HG02973 (cell line): ENCODE measurements around the gene IFNA17.
"Not testable (repeated sequence)": the region's sequence is repeated elsewhere in the genome, so short reads cannot be mapped to it uniquely, and the experiment has no call there.

Source experiments
- ATAC-seq: cut with Tn5 transposase; IDR thresholded peaks from one replicate; pipeline ENCODE4 v1.9.1; 2021; ENCODE audit warnings: moderate library complexity; ENCODE audit not compliant: unreplicated experiment

Gene IFNA17

DNA sequence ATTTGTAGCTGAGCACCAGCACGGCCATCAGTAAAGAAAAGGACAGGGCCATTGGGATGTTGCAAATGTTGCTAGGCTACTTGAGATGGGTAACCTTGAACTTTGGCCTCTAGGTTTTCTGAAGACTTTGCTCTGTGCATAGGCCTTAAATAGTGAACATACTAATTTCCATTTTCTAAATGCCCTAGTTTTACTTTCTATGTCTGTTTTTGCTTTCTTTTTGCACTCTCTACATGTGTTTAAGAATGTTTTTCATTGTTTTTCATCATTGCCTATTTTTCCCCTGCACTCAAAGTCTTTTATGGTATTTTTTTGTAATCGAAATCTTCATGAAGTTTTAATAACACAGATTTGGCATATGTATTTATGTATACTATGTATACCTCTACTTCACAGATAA, at the start of gene IFNA17:
IFNA17 (minus strand) TSS at position 101 of the 400 bp plus-strand sequence; CDS start at position 52, 49 bp downstream.
- ATAC-seq = no peak

DNA sequence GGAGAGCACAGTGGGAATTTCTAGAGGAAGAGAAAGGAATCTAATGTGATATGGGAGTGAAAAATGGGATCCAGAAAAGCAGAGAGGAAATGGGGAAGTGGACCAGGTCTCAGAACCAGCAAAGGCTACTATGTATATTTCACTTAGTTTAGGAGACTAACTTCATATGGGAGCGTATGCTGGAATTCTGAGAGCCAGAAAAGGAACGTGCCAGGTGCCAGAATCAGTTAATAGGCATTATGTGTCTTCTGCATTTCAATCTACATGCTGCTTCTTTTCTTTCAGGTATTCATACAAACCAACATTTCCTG, 40.3 kb upstream of the IFNA17 start:
- no peak for ATAC-seq

DNA sequence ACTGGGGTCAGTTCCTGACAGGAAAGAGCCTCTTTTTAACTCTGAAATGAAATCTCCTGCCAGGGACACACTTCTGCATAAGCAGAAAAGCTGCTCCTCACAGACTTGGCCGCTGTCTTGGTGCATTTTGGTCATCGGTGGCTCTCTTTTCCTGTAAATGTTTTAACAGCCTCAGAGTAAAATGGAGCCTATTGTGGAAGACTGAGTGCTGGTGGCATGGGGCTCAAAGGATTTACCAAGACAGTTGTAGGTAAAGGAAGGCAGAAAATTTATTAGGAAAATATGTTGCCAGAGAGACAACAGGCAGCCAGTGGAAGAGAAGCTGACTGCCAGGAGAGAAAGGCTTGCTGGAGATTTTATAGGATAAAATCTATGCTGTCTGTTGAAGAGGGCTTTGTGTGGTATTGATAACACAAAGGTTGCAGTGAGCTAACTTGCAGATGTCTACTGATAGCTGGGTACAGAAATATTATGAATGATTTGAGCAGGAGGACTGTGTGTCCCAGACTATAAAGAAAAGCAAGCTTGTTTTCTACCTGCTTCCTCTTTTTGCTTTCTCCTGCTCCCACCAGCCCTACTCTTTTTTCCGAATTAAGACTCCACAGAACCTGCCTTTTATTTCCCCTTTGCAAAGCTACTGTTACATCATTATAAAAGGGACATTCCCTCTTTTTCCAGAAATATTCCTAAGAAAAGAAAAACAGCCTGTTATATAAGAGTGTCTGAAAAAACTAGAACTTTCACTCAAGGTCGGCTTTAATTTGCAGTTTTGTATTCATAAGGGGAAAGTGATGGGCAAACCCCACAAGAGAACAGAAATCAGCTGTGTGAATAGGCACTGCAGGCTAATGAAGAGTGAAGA, 39.7 kb upstream of the IFNA17 start:
- ATAC-seq = peak; percentile 58

DNA sequence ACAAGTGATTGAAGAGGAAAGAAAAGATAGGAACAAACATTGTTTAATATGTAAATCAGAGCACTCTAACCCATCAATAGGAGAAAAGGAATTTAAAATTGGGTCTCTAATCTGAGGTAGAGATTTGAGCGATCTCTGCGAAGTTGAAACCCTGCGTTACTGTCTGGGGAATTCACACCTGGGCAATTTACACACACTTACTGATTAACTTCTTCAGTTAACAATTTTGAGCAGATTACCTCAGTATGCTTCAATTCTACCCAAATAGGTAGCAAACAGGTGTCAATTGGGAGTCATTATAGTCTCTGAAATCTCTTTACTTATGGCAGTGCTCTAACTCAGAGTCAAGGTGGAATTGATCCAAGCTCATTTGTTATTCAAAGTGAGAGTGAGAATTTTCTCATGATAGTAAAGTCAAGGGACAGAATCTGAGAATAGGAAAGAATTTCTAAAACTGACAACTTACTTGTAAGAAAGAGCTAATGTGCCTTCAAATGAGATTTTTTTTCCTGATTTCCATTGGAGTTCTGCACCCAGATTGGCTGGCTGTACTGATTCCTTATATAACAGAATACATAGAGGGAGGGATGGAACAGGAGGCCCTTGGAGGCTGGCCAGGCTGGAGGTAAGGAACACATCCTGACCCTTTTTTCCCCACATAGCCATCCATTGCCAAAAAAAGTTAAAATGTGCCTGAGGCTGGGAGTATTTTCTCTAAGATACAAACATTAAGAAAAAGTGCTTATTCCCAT, 38.9 kb upstream of the IFNA17 start:
- ATAC-seq = no peak

DNA sequence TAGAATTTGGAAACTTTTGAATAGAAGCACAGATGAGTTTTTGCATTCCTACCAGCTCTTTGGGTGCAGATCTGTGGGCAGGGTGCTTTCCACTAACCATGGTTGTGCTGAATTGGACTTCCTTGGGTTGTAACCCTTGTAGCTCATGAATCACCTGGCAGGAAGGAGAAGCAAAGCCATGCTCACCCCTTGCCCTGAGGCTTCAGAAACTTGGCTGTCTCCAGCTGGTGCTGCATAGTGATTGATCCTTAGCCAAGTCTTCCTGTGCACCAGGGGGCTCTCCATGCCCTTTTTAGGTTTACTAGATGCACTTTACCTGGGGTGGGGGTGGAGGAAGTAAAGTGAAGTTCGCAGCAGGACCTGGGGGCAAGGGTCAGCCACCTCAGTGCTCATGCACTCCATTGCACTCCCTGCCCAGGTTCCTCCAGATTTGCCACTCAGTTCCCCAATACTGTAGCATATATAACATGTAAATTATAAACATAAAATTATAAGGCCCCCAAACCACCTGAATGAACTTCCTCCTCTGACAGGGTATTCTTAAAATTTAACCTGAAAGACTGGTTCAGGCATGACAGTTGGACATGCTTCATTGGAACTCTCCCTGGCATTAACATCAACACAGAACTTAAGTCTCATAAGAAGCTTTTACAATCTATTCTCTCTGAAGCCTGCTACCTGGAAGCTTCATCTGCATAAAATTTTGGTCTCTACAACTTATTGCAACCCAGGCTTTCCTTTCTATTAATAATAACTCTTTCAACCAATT, 37.6 kb upstream of the IFNA17 start:
- no peak for ATAC-seq

DNA sequence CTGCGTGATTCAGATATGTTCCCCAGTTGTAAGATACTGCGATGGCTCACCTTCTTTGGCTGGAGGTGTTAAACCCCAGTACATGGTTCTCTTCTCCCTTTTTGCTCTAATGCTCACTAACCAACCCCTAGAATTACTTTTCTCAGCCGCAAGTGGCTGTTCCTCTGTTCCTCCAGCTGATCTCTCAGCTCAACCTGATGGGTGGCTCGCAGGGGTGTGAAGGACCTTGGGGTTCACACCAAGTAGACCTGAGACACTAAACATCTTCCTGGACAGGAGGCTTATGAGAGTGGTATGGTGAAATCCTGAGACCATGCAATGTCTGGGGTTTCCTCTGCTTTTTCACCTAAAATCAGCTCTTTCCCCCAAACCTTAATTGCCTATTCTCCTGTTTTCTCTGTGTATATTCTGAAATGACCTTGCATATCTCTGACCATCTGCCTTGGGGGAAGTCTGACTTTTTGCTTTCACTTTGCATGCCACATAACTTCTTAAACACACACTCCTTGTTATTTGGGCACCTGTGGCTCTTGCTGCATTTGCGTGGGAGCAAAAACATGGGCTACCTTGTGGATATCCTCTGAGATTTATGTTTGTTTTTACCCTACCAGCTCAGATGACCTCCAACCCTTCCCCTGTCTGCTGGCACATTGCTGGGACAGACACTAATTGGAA, 27.7 kb upstream of the IFNA17 start:
- ATAC-seq = no peak

DNA sequence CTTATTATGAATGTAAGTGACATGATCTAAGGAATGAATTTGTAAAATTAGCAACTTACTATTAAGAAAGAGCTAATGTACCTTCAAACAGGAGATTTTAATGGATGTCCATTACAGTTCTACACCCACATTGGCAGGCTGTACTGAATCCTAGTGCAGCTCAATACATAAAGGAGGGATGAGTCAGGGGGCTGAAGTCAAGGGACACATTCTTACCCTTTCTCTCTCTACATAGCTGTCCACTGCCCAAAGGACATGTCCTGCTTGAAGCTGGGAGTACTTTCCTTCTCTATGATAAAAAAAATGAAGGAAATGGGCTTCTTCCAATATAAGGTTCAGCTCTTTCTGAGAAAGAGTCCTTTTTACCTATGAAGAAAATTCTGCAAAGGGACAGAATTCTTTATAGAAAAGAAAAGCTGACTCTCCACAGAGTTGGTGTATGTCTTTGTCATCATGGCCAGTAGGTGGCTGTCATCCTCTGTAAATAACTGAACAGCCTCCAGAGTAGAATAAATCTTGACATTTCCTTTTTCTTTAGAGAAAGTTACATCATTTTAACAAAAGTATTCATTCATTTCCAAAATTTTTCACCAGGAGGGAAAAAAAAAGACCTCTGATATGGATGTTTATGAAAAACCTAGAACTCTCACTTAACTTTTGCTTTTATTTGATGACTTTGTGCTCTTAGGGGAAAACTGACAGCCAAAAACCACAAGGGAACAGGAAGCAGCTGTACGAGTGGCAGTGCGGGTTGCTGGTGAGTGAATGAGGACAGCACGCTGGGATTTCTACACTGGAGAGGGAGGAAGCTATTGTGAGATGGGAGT, 24.9 kb upstream of the IFNA17 start:
- peak; percentile 74 for ATAC-seq

DNA sequence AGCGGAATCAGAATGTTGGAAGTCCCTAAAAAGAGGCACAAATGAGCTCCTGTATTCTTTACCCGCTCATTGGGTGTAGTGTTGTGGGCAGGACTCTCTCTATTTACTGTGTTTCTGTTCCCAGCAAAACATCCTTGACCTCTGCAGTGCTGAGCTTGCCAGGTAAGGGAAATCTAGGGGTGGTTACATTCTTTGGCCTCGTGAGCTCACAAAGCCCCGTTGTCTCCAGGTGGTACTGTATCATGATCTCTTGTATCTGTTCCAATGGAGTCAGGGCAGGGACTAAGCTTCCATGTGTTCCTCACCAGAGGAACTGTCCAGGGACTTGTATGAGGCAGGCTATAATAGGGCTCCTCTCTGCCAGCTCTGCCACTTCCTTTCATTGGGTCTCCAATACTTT, 23.6 kb upstream of the IFNA17 start:
- no peak for ATAC-seq

DNA sequence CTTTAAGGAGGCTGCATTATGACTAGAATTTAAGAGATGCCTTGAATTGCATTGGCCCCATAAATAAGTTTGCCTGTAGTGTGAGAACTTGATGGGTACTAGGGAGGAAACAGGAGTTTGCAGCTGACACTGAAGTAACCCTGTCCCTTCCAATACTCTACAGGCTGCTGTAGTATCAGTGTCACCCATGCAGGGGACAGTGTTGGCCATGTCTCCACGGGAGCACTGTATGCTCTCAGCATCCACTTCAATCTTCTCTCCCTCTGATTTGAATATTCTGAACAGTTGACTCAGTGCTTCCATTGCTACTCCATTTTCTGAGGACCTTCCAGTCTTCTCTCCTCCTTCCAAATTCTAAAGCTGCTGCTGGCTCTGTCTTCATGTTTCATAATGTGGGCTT, 23.2 kb upstream of the IFNA17 start:
- ATAC-seq = no peak

DNA sequence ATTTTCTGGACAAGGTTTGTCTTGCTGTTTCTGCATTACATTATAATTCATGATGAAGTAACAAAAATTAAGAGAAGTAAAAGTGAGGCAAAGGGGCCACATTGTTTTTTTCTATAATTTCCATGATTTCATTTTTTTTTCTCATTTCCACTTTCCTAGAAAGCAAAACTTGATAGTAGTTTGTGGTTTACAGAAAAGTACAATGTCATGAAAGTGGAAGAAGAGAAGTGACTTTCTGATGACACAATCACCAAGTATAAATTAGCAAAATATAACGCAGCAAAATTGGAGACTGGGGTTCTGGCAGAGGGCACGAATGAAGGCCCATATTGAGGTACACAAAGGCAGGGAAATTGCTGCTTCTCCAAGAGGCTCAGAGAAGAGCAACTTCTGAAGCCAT, 16.8 kb upstream of the IFNA17 start:
- no peak for ATAC-seq

DNA sequence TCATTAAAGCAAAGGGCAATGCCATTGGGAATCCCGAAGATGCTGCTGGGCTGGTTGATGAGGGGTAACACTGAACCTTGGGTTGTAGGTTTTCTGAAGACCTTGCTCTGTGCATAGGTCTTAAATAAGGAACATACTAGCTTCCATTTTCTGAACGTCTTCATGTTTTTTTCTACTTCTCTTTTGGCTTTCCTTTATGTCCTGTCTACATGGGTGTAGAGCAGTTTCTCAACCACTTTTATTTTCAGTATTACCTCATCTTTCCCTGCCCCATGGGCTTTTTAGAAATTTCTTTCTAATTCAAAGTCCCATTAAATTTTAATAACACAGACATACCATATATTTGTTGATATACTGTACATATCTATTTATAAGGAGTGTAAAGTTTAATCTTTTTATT, 11.9 kb upstream of the IFNA17 start, which contains the start of gene IFNA14:
IFNA14 (minus strand) TSS at position 95 of the 400 bp plus-strand sequence; CDS start at position 25, 70 bp downstream.
- no peak for ATAC-seq

DNA sequence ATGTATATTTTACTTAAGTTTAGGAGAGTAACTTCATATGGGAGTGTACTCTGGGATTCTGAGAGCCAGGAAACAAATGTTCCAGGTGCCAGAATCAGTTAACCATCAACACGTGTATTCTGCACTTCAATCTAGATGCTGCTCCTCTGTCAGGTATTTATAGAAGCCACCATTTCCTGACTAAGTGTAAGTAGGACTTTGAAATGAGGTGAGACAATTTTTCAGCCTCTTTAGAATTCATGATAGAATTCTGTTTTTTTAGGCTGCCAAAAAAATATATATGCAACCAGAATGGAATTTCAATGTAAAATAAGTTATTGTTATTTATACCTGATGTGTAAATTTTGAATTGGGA, 8.3 kb upstream of the IFNA17 start:
- not testable (repeated sequence) for ATAC-seq

DNA sequence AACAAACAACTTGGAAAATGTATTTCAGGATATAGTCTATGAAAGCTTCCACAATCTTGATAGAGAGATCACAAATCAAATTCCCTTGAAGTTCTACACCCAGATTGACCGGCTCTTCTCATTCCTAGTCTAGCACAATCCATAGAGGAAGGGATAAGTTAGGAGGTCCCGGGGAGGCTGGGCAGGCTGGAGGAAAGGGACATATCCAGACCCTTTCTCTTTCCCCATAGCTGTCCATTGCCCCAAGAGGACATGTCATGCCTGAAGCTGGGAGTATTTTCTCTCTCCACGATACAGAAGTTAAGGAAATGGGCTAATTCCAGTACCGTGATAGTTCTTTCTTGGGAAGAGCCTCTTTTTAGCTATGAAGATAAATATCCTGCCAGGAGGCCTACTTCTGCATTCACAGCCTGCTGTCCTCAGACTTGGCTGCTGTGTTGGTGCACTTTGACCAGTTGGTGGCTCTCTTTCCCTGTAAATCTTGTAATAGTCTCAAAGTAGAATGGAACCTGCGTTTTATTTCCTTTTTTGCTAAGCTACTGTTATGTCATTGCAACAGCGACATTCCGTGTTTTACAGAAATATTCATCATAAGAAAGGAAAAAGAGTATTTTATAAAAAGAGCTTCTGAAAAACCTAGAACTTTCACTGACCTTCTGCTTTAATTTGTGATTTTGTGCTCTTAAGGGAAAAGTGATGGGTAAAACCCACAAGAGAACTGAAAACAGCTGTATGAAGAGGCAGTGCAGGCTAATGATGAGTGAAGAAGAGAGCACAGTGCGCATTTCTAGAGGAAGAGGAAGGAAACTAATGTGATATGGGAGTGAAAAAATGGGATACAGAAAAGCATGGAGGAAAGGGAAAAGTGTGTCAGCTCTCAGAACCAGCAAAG, 7.7 kb upstream of the IFNA17 start:
- peak; percentile 82 for ATAC-seq

DNA sequence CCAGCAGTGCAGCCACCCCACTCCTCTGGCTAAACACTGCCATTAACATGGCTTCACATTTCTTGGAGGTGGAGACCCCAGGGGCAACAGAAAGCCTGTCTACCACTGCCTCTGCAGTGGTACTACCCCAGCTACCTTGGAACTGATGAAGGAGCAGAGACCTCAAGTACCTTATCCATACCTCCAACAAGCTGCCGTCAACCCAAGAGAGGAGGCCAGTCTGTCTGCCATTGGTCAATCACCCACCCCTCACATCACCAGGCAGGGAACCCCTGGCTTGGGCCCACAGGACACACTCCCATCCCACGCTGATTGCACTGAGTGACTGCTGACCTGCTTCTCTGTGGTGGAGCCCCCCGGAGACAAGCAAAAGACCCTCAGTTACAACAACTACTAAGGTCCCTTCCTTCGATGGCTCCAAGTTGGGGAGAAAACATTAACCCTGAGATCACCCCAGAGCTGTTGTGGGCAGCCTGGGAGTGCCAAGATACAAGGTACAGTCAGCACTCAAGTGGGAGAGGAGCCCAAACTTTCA, 6.2 kb upstream of the IFNA17 start:
- ATAC-seq = no peak

DNA sequence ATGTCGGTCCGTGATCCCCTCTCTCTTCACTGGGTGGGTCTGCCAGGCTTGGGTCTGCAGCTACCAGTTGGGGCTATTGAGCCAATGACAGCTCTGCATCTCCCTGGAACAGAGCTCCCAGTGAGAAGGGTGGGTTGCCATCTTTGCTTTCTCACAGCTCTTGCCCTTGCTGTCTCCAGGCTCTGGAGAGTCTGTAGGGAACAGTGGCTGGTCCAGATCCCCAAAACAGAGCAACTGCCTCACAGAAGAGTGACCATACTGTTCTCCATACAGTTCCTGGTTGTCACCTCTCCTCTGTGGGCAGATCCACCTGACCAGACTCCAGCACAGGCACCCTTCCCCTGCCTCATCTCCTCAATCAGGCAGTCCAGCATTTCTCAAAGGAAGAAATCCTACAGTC, 5.2 kb upstream of the IFNA17 start:
- ATAC-seq = no peak

DNA sequence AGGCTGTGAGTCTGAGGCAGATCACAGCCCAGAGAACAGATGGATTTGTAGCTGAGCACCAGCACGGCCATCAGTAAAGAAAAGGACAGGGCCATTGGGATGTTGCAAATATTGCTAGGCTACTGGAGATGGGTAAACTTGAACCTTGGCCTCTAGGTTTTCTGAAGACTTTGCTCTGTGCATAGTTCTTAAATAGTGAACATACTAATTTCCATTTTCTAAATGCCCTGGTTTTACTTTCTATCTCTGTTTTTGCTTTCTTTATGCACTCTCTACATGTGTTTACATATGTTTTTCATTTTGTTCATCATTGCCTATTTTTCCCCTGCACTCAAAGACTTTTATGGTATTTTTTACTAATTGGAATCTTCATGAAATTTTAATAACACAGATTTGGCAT, 10.8 kb downstream of the IFNA17 start, which contains the start of gene IFNA16:
IFNA16 (minus strand) TSS at position 101 of the 400 bp plus-strand sequence; CDS start at position 95, 6 bp downstream.
- ATAC-seq = not testable (repeated sequence)

DNA sequence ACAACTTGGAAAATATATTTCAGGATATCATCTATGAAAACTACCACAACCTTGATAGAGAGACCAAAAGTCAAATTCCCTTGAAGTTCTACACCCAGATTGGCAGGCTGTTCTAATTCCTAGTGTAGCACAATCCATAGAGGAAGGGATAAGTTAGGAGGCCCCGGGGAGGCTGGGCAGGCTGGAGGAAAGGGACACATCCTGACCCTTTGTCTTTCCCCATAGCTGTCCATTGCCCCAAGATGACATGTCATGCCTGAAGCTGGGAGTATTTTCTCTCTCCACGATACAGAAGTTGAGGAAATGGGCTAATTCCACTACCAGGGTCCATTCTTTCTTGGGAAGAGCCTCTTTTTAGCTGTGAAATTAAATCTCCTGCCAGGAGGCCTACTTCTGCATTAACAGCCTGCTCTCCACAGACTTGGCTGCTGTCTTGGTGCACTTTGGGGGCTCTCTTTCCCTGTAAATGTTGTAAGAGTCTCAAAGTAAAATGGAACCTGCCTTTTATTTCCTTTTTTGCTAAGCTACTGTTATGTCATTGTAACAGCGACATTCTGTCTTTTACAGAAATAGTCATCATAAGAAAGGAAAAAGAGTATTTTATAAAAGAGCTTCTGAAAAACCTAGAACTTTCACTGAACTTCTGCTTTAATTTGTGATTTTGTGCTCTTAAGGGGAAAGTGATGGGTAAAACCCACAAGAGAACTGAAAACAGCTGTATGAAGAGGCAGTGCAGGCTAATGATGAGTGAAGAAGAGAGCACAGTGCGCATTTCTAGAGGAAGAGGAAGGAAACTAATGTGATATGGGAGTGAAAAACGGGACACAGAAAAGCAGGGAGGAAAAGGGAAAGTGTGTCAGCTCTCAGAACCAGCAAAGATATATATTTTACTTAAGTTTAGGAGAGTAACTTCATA, 14.4 kb downstream of the IFNA17 start:
- peak; percentile 67 for ATAC-seq

DNA sequence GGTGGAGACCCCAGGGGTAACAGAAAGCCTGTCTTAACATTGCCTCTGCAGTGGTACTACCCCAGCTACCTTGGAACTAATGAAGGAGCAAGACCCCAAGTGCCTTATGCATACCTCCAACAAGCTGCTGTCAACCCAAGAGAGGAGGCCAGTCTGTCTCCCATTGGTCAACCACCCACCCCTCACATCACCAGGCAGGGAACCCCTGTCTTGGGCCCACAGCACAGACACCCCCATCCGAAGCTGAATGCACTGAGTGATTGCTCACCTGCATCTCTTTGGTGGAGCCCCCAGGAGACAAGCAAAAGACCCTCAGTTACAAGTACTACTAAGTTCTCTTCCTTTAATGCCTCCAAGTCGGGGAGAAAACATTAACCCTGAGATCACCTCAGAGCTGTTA, 15.9 kb downstream of the IFNA17 start:
- not testable (repeated sequence) for ATAC-seq
